ENCODE data around the gene PRMT3. TPM values are rescaled to one million over a fixed set of nuclear protein-coding genes. Genes with fewer than 3 reads are reported as not detected.

PRMT3 gene
- total and polyA plus RNA-seq, 2 donors (not counting 3 experiments of a cell fraction or from before 2014, with no cell fraction given): 6.2 to 13.3 TPM

DNA sequence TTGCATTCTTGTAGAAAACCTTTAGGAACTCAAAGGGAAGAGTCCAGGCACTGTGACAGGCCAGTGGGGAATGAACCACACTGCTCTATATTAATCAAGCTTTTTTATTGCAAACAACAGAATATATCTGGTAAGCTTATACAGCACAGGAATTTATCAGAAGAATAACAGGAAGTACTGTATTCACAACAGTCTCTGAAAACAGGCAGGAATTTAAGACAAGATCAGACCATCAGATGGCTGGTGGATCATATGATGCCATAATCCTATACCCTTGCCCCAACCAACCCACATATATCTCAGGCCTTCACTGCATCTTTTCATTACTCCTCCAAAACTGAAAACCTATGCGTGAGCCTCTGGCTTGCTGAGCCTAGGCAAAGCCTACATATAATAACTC is 25.0 kb upstream of the PRMT3 start:
- peak; percentile 58 for DNase-seq (ENCODE audit: low read depth, low spot score)
- Histone ChIP-seq H3K27ac (ENCODE audit: insufficient read depth, low read depth, low read length) (peak overlapping the region; percentile 14), H3K4me2 (ENCODE audit: insufficient read depth, low read length) (peak overlapping the region; percentile 13), H3K9me3 (replicated peaks; ENCODE audit: control insufficient read depth, insufficient read depth, low read length) (no peaks in the 10 kb centered on the region), H3K27me3 (ENCODE audit: control insufficient read depth in 2 of 2, insufficient read depth in 2 of 2, low read length in 2 of 2) (no peaks in the 10 kb centered on the region), H3K9ac (replicated peaks; ENCODE audit: extremely low read depth, insufficient read depth, low read length) (no peak overlapping the region), H3K79me2 (ENCODE audit: control insufficient read depth, insufficient read depth, low read length) (peaks cover 6% of the 10 kb centered on the region), H3K9me1 (replicated peaks; ENCODE audit: control insufficient read depth, extremely low read depth, insufficient read depth, low read length) (no peaks in the 10 kb centered on the region), H3K4me3 (replicated peaks in 1 of 3; ENCODE audit: insufficient read depth in 1 of 3, low read depth in 1 of 3, low read length in 3 of 3) (no peak overlapping the region), H3K4me1 (ENCODE audit: control insufficient read depth, extremely low read depth, insufficient read depth, low read length) (peaks cover 36% of the 10 kb centered on the region), H2AFZ (ENCODE audit: low read depth, low read length) (peak overlapping the region; percentile 10), H4K20me1 (replicated peaks; ENCODE audit: control insufficient read depth, extremely low read depth, insufficient read depth, low read length) (no peaks in the 10 kb centered on the region), H3K36me3 (ENCODE audit: control insufficient read depth in 2 of 2, extremely low read depth in 1 of 2, insufficient read depth in 2 of 2, low read length in 2 of 2) (no peaks in the 10 kb centered on the region)
- POLR2A ChIA-PET: no interaction called here
- peak; percentile 67 for FAIRE-seq
- dilution Hi-C loops (cut with MboI; ENCODE audit: extremely low pct_ligation_motif_present, low sequenced_read_pairs): no loop called here
- intact Hi-C loops (cut with micrococcal nuclease): no loop called here
- BruUV-seq (replicated peaks): no TSS peak
- CTCF ChIA-PET: interaction anchor here (1.0 to 1.5 kb wide), 3 partner anchors 9 to 230 kb away, joined by 3 to 5 read pairs (median 3); no protein-coding TSS in a partner anchor
- TF ChIP-seq EZH2 (IDR thresholded peaks at IDR 0.05; ENCODE audit: borderline replicate concordance, low read depth, low read length, severe bottlenecking) (no peak), JUN (IDR thresholded peaks at IDR 0.05; ENCODE audit: borderline replicate concordance, insufficient read depth, insufficient read length, low read depth) (no peak), MYC (IDR thresholded peaks at IDR 0.05; ENCODE audit: low read depth, low read length) (no peak), POLR2A (IDR thresholded peaks at IDR 0.05; ENCODE audit: low read depth, low read length) (no peak), FOS (IDR thresholded peaks at IDR 0.05; ENCODE audit: borderline replicate concordance, insufficient read depth, low read length) (no peak), POLR2AphosphoS5 (IDR thresholded peaks at IDR 0.05; ENCODE audit: insufficient read depth, low read depth, low read length) (no peak), GATA2 (IDR thresholded peaks at IDR 0.05; ENCODE audit: insufficient read depth, insufficient read length, low read depth, low read length) (no peak)
- TF ChIP-seq, protein P1, sequence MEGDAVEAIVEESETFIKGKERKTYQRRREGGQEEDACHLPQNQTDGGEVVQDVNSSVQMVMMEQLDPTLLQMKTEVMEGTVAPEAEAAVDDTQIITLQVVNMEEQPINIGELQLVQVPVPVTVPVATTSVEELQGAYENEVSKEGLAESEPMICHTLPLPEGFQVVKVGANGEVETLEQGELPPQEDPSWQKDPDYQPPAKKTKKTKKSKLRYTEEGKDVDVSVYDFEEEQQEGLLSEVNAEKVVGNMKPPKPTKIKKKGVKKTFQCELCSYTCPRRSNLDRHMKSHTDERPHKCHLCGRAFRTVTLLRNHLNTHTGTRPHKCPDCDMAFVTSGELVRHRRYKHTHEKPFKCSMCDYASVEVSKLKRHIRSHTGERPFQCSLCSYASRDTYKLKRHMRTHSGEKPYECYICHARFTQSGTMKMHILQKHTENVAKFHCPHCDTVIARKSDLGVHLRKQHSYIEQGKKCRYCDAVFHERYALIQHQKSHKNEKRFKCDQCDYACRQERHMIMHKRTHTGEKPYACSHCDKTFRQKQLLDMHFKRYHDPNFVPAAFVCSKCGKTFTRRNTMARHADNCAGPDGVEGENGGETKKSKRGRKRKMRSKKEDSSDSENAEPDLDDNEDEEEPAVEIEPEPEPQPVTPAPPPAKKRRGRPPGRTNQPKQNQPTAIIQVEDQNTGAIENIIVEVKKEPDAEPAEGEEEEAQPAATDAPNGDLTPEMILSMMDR (IDR thresholded peaks at IDR 0.05; ENCODE audit: extremely low read depth in 1 of 2, insufficient read depth in 1 of 2, low read depth in 1 of 2, low read length in 2 of 2): no peak
- TF ChIP-seq, protein P2, sequence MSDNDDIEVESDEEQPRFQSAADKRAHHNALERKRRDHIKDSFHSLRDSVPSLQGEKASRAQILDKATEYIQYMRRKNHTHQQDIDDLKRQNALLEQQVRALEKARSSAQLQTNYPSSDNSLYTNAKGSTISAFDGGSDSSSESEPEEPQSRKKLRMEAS (IDR thresholded peaks at IDR 0.05; ENCODE audit: insufficient read depth, insufficient read length): no peak
